GM12878 (cell line): Measurements from ENCODE around the gene ARMH1. TPM values are rescaled to one million over a fixed set of nuclear protein-coding genes. Genes with fewer than 3 reads are reported as not detected.

ENCODE experiments used
- ATAC-seq: fragments of 200-7000 bp; cut with Tn5 transposase; 3 replicates; pipeline ENCODE4 v1.9.1; 2020; ENCODE audit warnings: mild to moderate bottlenecking, moderate library complexity
- BruUV-seq: library from RNA; stranded (reverse); fragments of 400-500 nt; replicated peaks from 2 replicates; lab custom pipeline; 2021; lab: Mats Ljungman, UMichigan
- CTCF ChIA-PET: fragments of 300-600 bp; sonication (Branson Sonifier 250); formaldehyde crosslinking; extraction: SDS; loops from one replicate; lab custom pipeline; 2021; ENCODE audit warnings: inconsistent platforms; lab: Yijun Ruan, JAX
- POLR2A ChIA-PET: fragments of 350-600 bp; formaldehyde crosslinking; extraction: SDS; loops from one replicate; lab custom pipeline; 2021; ENCODE audit warnings: inconsistent platforms; lab: Charles Lee
- RAD21 ChIA-PET: fragments of 300-600 bp; sonication (Branson Sonifier 250); formaldehyde crosslinking; loops from one replicate; lab custom pipeline; 2023; ENCODE audit warnings: antibody characterized with exemption; ENCODE audit not compliant: unreplicated experiment; lab: Charles Lee
- SMC1A ChIA-PET: fragments of 300-600 bp; sonication (Branson Sonifier 250); formaldehyde crosslinking; loops from one replicate; lab custom pipeline; 2023; ENCODE audit not compliant: unreplicated experiment, uncharacterized antibody; lab: Charles Lee
- DNase-seq: peaks from one replicate; pipeline ENCODE4 v3.0.0-alpha.2; 2011; ENCODE audit warnings: low read depth, low spot score
- FAIRE-seq: peaks from 3 replicates; lab custom pipeline; 2011; peaks lifted over from hg19 to GRCh38; lab: Jason Lieb, UNC
- H2AFZ ChIP-seq: 2 replicates; pipeline ENCODE4 v1.6.0; 2011; ENCODE audit warnings: low read depth, low read length, control low read depth; ENCODE audit not compliant: control insufficient read depth
- H3K27ac ChIP-seq: 2 replicates; pipeline ENCODE4 v1.5.1; 2011; ENCODE audit warnings: control low read depth; ENCODE audit not compliant: control insufficient read depth, insufficient read depth
- H3K27me3 ChIP-seq, 2 experiments: replicated peaks in 1 of 2; 2 replicates each; pipeline versions ENCODE4 v1.6.0 to v1.6.1; 2011; ENCODE audit warnings: low read length in 1 of 2; ENCODE audit not compliant: control insufficient read depth in 2 of 2, insufficient read depth in 2 of 2
- H3K36me3 ChIP-seq, 2 experiments: 2 replicates each; pipeline ENCODE4 v1.5.1; 2011; ENCODE audit warnings: low read length in 1 of 2; ENCODE audit not compliant: control insufficient read depth in 2 of 2, insufficient read depth in 2 of 2
- H3K4me1 ChIP-seq: 2 replicates; pipeline ENCODE4 v1.6.1; 2011; ENCODE audit warnings: mild to moderate bottlenecking, low read length, moderate library complexity, mixed read lengths; ENCODE audit not compliant: control insufficient read depth, insufficient read depth
- H3K4me2 ChIP-seq: 2 replicates; pipeline ENCODE4 v1.6.0; 2011; ENCODE audit warnings: control low read depth; ENCODE audit not compliant: control insufficient read depth, insufficient read depth
- H3K4me3 ChIP-seq: fragments of 200-600 bp; sonication (generic); 2 replicates; pipeline ENCODE4 v1.5.1; 2016
- H3K79me2 ChIP-seq: 2 replicates; pipeline ENCODE4 v1.6.0; 2011; ENCODE audit warnings: low read length; ENCODE audit not compliant: control insufficient read depth, insufficient read depth
- H3K9ac ChIP-seq: 2 replicates; pipeline ENCODE4 v1.8.0; 2011; ENCODE audit warnings: low read length, control low read depth, mixed read lengths; ENCODE audit not compliant: control insufficient read depth, insufficient read depth
- H3K9me3 ChIP-seq: replicated peaks from 3 replicates; pipeline ENCODE4 v1.5.1; 2011; ENCODE audit warnings: mild to moderate bottlenecking, low read length; ENCODE audit not compliant: control insufficient read depth, insufficient read depth
- H4K20me1 ChIP-seq: 2 replicates; pipeline ENCODE4 v1.6.0; 2011; ENCODE audit not compliant: control insufficient read depth, insufficient read depth
- BACH1 ChIP-seq: fragments of 450-650 bp; IDR thresholded peaks from 2 replicates; pipeline ENCODE4 v1.6.1; 2017; ENCODE audit warnings: mild to moderate bottlenecking, borderline replicate concordance
- BCL11A ChIP-seq: IDR thresholded peaks from 2 replicates; pipeline ENCODE4 v1.6.1; 2011; ENCODE audit warnings: low read depth, low read length
- CEBPB ChIP-seq, 2 experiments: fragments of 150-350 bp in 1 of 2; IDR thresholded peaks; 2 replicates each; pipeline ENCODE4 v1.6.1; 2012 to 2014; ENCODE audit warnings: low read depth in 2 of 2, low read length in 2 of 2, borderline replicate concordance in 1 of 2, inconsistent platforms in 1 of 2
- E2F4 ChIP-seq: IDR thresholded peaks from 2 replicates; pipeline ENCODE4 v1.6.1; 2012; ENCODE audit warnings: low read depth, low read length, improper control_type of control experiment
- HCFC1 ChIP-seq: fragments of 150-350 bp; IDR thresholded peaks from 2 replicates; pipeline ENCODE4 v1.6.1; 2014; ENCODE audit warnings: low read length
- MTA2 ChIP-seq: fragments of 450-650 bp; IDR thresholded peaks from 2 replicates; pipeline ENCODE4 v1.6.1; 2016; ENCODE audit warnings: low read depth, mild to moderate bottlenecking, moderate library complexity
- MYB ChIP-seq: fragments of 150-350 bp; IDR thresholded peaks from 2 replicates; pipeline ENCODE4 v1.6.1; 2014; ENCODE audit warnings: mild to moderate bottlenecking, low read depth, low read length, borderline replicate concordance
- NRF1 ChIP-seq: conservative IDR thresholded peaks from 2 replicates; pipeline ENCODE4 v1.6.1; 2011; ENCODE audit warnings: mild to moderate bottlenecking, low read depth, low read length, improper control_type of control experiment
- RELA ChIP-seq: fragments of 450-650 bp; IDR thresholded peaks from 2 replicates; pipeline ENCODE4 v1.8.0; 2014; ENCODE audit warnings: borderline replicate concordance; ENCODE audit not compliant: partially characterized antibody
- REST ChIP-seq: IDR thresholded peaks from 2 replicates; pipeline ENCODE4 v1.6.1; 2012; ENCODE audit warnings: mild to moderate bottlenecking, low read depth, low read length
- RFX5 ChIP-seq: IDR thresholded peaks from 2 replicates; pipeline ENCODE4 v1.6.1; 2011; ENCODE audit warnings: low read depth, low read length, improper control_type of control experiment
- SIX5 ChIP-seq: IDR thresholded peaks from 2 replicates; pipeline ENCODE4 v1.6.1; 2011; ENCODE audit warnings: mild to moderate bottlenecking, low read depth, low read length, moderate library complexity; ENCODE audit not compliant: severe bottlenecking
- SRF ChIP-seq, 2 experiments: IDR thresholded peaks; 2 replicates each; pipeline ENCODE4 v1.6.1; 2011; ENCODE audit warnings: low read depth in 2 of 2, low read length in 2 of 2, mild to moderate bottlenecking in 1 of 2, moderate library complexity in 1 of 2
- ZNF592 ChIP-seq: fragments of 450-650 bp; IDR thresholded peaks from 2 replicates; pipeline ENCODE4 v1.6.1; 2017; ENCODE audit warnings: mild to moderate bottlenecking, moderate library complexity
- WGBS: methylation state at CpG from one replicate; pipeline ENCODE4 v1.1.6; 2016; ENCODE audit warnings: low lambda C conversion rate; ENCODE audit not compliant: insufficient replicate concordance, insufficient coverage; ENCODE audit errors: missing lambda C conversion rate; 5-methylcytosine and 5-hydroxymethylcytosine counted together
- in situ Hi-C: fragments of 300-500 bp; cut with MboI; formaldehyde crosslinking; loops from 9 replicates; pipeline ENCODE4 v1.14.3; 2018; ENCODE audit warnings: mixed read lengths
- intact Hi-C: fragments of 100-400 bp; cut with micrococcal nuclease; formaldehyde crosslinking; loops from one replicate; pipeline ENCODE4 v1.14.2; 2022; ENCODE audit not compliant: unreplicated experiment
- polyA plus RNA-seq, 11 experiments: library from polyadenylated mRNA; depleted of rRNA in 4 of 11; unstranded in 6 of 11; stranded (reverse) in 5 of 11; fragments of >200 nt; fragmentation: Nextera tagmentation in 4 of 11; fragmentation: Illumina TruSeq in 1 of 11; extraction: Ambion mirVana in 4 of 11; extraction: Trizol in 1 of 11; gene quantifications; 1 replicate in 1 of 11; 2 replicates in 10 of 11; pipeline versions ENCODE4 v1.2.1 to v1.2.3, GENCODE V29; 2011 to 2016; ENCODE audit warnings: inconsistent platforms in 2 of 11, missing spikeins in 2 of 11, low read depth in 1 of 11
- total RNA-seq, 4 experiments: library from RNA; depleted of rRNA in 3 of 4; stranded (reverse); fragments of >200 nt in 3 of 4; fragmentation: Illumina TruSeq in 1 of 4; extraction: Trizol in 1 of 4; gene quantifications; 2 replicates each; pipeline versions ENCODE4 v1.2.1 to v1.2.3, GENCODE V29; 2013 to 2021

Gene ARMH1
- total and polyA plus RNA-seq, 10 of the 15 experiments (the other 5 are each of a cell fraction or from before 2014, with no cell fraction given): 0.93 to 43.9 (median 8.2) TPM

- H3K27me3 ChIP-seq: no peaks in the 10 kb centered on the region
- 76% methylated on average over 3 of the region's 3 CpGs for WGBS
- no peaks in the 10 kb centered on the region for H3K79me2 ChIP-seq
- peaks cover 37 to 55% of the 10 kb centered on the region in 2 experiments for H3K36me3 ChIP-seq
- SMC1A ChIA-PET: interaction anchor here (0.9 kb wide), 1 partner anchor 14 kb away, joined by 3 read pairs; no protein-coding TSS in a partner anchor
- H3K4me1 ChIP-seq: peaks cover 14% of the 10 kb centered on the region
- no peak for FAIRE-seq
- H3K4me2 ChIP-seq: no peak overlapping the region
- no peak overlapping the region for H3K27ac ChIP-seq
- RAD21 ChIA-PET: interaction anchor here (0.6 kb wide), 1 partner anchor 23 kb away, joined by 5 read pairs; no protein-coding TSS in a partner anchor
- in situ Hi-C loops (no loop called here), intact Hi-C loops (no loop called here)
- H4K20me1 ChIP-seq: no peaks in the 10 kb centered on the region
- CTCF ChIA-PET: no interaction called here
- POLR2A ChIA-PET: no interaction called here
- BruUV-seq: TSS peak; percentile 14
- DNase-seq: no peak
- H2AFZ ChIP-seq: no peak overlapping the region
- ATAC-seq: no peak
- no peaks in the 10 kb centered on the region for H3K9me3 ChIP-seq
- no peak overlapping the region for H3K4me3 ChIP-seq
- H3K9ac ChIP-seq: no peak overlapping the region
- TF ChIP-seq MTA2: no peak
- TF ChIP-seq HCFC1: no peak
- TF ChIP-seq CEBPB (IDR thresholded peaks at IDR 0.05; ENCODE audit: borderline replicate concordance in 1 of 2, low read depth in 2 of 2, low read length in 2 of 2): no peak
- TF ChIP-seq BCL11A: no peak
- no peak for TF ChIP-seq RELA
- no peak for TF ChIP-seq ZNF592
- TF ChIP-seq NRF1: no peak
- no peak for TF ChIP-seq REST
- TF ChIP-seq SIX5: no peak
- no peak for TF ChIP-seq RFX5
- TF ChIP-seq BACH1: no peak
- TF ChIP-seq MYB: no peak
- TF ChIP-seq E2F4: no peak
- TF ChIP-seq SRF (IDR thresholded peaks at IDR 0.05; ENCODE audit: low read depth in 2 of 2, low read length in 2 of 2): no peak
Measured at GRCh38 chr1:44760876-44761275, 86.4 kb downstream of the ARMH1 start.
